ENCODE measurements around the gene HOXD8.

The HOXD8 gene

GRCh38 chr2:176104316-176105077 is 25.0 kb upstream of the HOXD8 start:
- ChIA-PET CTCF (interaction anchor here (0.6 to 1.4 kb wide), 5 partner anchors 10 to 256 kb away, joined by 3 to 5 read pairs (median 4); partner anchors contain the start of gene HOXD13), POLR2A (interaction anchor here (0.5 to 5.7 kb wide), 25 partner anchors 9 to 937 kb away, joined by 3 to 117 read pairs (median 4); partner anchors contain the start of genes HOXD13, HOXD8 and LNPK)
- no peak for DNase-seq (ENCODE audit: extremely low spot score)
- TF ChIP-seq, protein P1, sequence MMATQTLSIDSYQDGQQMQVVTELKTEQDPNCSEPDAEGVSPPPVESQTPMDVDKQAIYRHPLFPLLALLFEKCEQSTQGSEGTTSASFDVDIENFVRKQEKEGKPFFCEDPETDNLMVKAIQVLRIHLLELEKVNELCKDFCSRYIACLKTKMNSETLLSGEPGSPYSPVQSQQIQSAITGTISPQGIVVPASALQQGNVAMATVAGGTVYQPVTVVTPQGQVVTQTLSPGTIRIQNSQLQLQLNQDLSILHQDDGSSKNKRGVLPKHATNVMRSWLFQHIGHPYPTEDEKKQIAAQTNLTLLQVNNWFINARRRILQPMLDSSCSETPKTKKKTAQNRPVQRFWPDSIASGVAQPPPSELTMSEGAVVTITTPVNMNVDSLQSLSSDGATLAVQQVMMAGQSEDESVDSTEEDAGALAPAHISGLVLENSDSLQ (IDR thresholded peaks at IDR 0.05), result peak; percentile 84; the same call in 1 of the 2 replicates
- TF ChIP-seq ELF4 (IDR thresholded peaks at IDR 0.05) (no peak), CTBP1 (IDR thresholded peaks at IDR 0.05; ENCODE audit: borderline replicate concordance) (peak; percentile 85), ARNT (IDR thresholded peaks at IDR 0.05) (peak; percentile 72; the same call in 1 of the 2 replicates)

DNA sequence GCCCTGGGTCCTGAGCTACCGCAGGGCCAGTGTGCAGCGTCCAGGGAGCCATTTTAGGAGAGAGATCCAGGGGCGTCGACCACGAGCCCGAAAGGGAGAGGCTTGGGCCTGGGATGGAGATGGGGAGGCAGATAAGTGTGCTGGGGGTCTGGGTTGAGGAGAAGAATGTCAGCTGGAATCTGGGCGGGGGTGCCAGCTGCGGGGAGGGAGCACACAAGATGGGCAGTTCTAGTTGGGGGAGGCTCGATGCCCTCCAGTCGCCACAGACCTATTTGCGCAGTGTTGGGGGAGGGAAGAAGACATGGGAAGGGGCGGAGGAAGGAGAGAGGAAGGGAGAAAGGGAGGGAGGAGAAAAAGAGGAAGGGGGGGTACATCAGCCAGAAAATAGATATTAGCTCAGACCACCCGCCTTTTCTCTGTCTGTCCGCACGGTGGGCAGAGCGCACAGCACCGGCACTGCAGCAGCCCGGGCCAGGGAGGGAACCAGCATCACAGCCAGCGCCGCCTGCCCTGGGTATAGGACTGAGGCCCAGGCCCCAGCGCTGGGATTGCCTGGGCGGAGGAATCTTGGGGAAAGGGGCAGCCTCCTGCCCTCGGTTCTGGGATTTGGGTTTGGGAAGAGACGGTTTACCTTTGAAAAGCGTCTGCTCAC is 24.3 kb upstream of the HOXD8 start:
- CTCF ChIA-PET, result interaction anchor here (0.6 to 1.4 kb wide), 3 partner anchors 11 to 255 kb away, joined by 3 to 5 read pairs (median 4); no protein-coding TSS in a partner anchor
- DNase-seq (ENCODE audit: extremely low spot score), result no peak
- POLR2A ChIA-PET, result interaction anchor here (0.8 to 5.7 kb wide), 21 partner anchors 8 to 938 kb away, joined by 3 to 117 read pairs (median 4); partner anchors contain the start of genes HOXD13, HOXD8 and LNPK
- TF ChIP-seq HDGF (IDR thresholded peaks at IDR 0.05; ENCODE audit: borderline replicate concordance), result no peak
- TF ChIP-seq CTBP1 (IDR thresholded peaks at IDR 0.05; ENCODE audit: borderline replicate concordance), result peak; percentile 54
- no peak for TF ChIP-seq FOXA1 (IDR thresholded peaks at IDR 0.05)
- no peak for TF ChIP-seq ZNF384 (IDR thresholded peaks at IDR 0.05)
- TF ChIP-seq, protein P1 (IDR thresholded peaks at IDR 0.05), result no peak
- no peak for TF ChIP-seq SUZ12 (IDR thresholded peaks at IDR 0.05)
- TF ChIP-seq TARDBP (IDR thresholded peaks at IDR 0.05), result no peak
- no peak for TF ChIP-seq SP1 (IDR thresholded peaks at IDR 0.05)
- no peak for TF ChIP-seq LEF1 (IDR thresholded peaks at IDR 0.05; ENCODE audit: borderline replicate concordance)
- TF ChIP-seq L3MBTL2 (conservative IDR thresholded peaks at IDR 0.05), result peak; percentile 79
- TF ChIP-seq ARNT (IDR thresholded peaks at IDR 0.05), result no peak
- no peak for TF ChIP-seq BHLHE40 (IDR thresholded peaks at IDR 0.05; ENCODE audit: borderline replicate concordance)

DNA sequence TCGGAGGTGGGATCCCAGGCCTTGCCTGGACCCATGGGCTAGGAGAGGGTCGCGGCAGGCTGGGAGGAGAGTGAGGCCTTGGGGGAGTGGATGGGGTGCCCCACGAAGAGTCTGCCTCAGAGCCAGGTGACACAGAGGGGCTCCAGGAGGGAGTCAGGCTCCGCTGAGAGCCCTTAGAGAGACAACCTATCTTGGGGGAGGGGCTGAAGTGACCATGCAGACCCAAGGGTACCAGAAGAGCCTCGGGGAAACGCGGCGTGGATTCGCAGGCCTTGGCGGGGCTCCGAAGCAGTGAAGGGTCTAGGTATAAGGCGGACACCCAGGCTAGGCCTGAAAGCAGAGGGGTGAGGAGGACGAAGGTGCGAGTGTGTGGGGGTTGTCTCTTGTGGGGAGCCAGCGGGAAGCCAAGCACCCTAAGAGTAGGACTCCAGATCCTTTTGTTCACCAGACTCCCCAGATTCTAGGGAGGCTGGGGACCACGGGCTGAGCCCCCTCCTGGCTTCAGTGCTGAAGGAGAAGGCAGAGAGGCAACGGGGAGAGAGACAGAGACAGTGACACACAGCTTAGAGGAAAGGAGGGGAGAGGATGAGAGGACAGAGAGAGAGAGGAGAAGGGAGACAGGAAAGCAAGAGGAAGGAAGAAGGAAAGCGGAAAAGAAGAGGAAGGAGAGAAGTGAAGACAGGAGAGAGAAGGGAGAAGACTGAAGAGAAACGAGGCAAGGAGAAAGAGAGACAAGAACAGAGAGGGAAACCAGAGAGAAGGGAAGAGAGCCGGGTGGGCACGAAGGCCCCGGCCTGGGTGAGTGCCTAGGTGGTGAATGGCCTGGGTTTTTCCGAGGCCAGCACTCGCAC is 23.6 kb upstream of the HOXD8 start:
- ChIA-PET CTCF (no interaction called here), POLR2A (interaction anchor here (0.8 to 5.7 kb wide), 14 partner anchors 11 to 938 kb away, joined by 3 to 117 read pairs (median 4); partner anchors contain the start of genes HOXD13 and HOXD8)
- no peak for DNase-seq (ENCODE audit: extremely low spot score)
- TF ChIP-seq NFRKB (IDR thresholded peaks at IDR 0.05) (no peak), L3MBTL2 (conservative IDR thresholded peaks at IDR 0.05) (0 out of 2 replicates have a peak, but pooled peaks have one; percentile 52), FOXM1 (IDR thresholded peaks at IDR 0.05; ENCODE audit: borderline replicate concordance) (no peak)

DNA sequence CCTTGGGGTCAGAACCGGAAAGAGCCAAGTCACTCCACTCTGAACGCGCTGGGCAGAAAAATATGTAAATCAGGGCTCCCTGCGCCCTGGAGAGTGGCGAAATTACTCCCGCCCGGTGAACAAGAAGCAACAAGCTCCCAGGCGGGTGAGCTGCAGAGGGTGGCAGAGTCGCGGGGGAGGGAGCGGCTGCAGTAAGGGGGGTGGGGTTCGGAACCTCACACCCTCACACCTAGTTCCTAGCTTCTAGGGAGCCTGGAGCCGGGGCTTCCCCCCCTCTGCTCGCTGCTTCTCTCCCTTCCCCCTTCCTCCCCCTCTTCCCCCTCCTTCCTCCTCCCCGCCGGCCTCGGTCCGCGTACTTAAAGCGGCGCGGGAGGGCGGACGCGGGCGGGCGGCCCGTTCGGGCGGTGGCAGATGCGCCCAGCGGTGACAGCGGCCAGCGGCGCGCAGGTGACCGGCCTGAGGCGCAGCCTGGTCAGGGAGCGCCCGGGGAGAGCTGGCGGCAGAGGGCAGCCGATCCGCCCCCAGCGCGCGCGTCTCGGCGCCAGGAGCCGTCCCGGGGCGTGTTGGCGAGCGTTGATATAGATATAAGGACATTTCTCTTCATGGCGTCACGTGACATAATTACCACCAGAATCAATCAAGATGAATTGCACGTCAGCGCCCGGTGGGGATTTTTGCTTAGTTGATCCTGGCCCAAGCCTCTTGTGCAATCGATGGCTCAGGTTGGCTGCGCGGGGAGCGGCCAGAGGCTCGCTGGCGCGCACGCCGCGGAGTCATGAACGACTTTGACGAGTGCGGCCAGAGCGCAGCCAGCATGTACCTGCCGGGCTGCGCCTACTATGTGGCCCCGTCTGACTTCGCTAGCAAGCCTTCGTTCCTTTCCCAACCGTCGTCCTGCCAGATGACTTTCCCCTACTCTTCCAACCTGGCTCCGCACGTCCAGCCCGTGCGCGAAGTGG is 22.6 kb upstream of the HOXD8 start, which contains the start of gene HOXD11:
HOXD11 (plus strand) TSS at position 700 of the 959 bp plus-strand sequence; CDS start at position 776, 76 bp downstream.
- ChIA-PET CTCF (no interaction called here), POLR2A (interaction anchor here (1.3 to 5.7 kb wide), 6 partner anchors 12 to 300 kb away, joined by 3 to 117 read pairs (median 14); partner anchors contain the start of genes HOXD13 and HOXD8)
- TF ChIP-seq ZNF384 (IDR thresholded peaks at IDR 0.05) (no peak), FOXM1 (IDR thresholded peaks at IDR 0.05; ENCODE audit: borderline replicate concordance) (peak; percentile 54; the same call in 1 of the 2 replicates), ARNT (IDR thresholded peaks at IDR 0.05) (peak; percentile 89), TARDBP (IDR thresholded peaks at IDR 0.05) (no peak), SP1 (IDR thresholded peaks at IDR 0.05) (no peak), CTBP1 (IDR thresholded peaks at IDR 0.05; ENCODE audit: borderline replicate concordance) (peak; percentile 96), SUZ12 (IDR thresholded peaks at IDR 0.05) (no peak), FOXA1 (IDR thresholded peaks at IDR 0.05) (no peak), LEF1 (IDR thresholded peaks at IDR 0.05; ENCODE audit: borderline replicate concordance) (peak; percentile 90; the same call in 1 of the 2 replicates), NFRKB (IDR thresholded peaks at IDR 0.05) (no peak), BHLHE40 (IDR thresholded peaks at IDR 0.05; ENCODE audit: borderline replicate concordance) (no peak; the same call in 1 of the 2 replicates), L3MBTL2 (conservative IDR thresholded peaks at IDR 0.05) (peak; percentile 56; the same call in 1 of the 2 replicates), HDGF (IDR thresholded peaks at IDR 0.05; ENCODE audit: borderline replicate concordance) (no peak), FOXK2 (IDR thresholded peaks at IDR 0.05) (no peak), ELF4 (IDR thresholded peaks at IDR 0.05) (no peak)
- TF ChIP-seq, protein P1 (IDR thresholded peaks at IDR 0.05), result peak; percentile 97
- DNase-seq (ENCODE audit: extremely low spot score), result peak; percentile 81
